GM18520 (cell line): ENCODE results near the gene WBP2NL.

Experiments used
- ATAC-seq: cut with Tn5 transposase; IDR thresholded peaks from one replicate; pipeline ENCODE4 v1.9.1; 2021; ENCODE audit not compliant: unreplicated experiment

Gene WBP2NL

DNA sequence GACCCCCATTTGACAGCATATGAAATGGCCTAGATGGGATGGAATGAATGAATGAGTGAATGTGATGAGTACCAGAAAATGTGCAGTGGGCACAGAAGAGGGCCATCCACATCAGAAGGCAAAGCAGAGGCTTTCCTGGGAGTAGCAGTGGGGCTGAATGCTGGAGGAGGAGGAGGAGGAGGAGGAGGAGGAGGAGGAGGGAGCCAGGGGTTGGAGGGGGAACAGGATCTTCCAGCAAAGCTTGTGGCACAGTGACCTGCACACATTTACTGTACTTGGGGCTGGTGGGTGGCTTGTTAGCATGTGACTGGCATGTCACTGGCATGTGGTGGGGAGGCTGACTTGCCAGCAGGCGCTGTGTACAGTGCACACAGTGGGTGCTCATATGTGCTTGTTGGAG, 19.9 kb upstream of the WBP2NL start:
- ATAC-seq: no peak

DNA sequence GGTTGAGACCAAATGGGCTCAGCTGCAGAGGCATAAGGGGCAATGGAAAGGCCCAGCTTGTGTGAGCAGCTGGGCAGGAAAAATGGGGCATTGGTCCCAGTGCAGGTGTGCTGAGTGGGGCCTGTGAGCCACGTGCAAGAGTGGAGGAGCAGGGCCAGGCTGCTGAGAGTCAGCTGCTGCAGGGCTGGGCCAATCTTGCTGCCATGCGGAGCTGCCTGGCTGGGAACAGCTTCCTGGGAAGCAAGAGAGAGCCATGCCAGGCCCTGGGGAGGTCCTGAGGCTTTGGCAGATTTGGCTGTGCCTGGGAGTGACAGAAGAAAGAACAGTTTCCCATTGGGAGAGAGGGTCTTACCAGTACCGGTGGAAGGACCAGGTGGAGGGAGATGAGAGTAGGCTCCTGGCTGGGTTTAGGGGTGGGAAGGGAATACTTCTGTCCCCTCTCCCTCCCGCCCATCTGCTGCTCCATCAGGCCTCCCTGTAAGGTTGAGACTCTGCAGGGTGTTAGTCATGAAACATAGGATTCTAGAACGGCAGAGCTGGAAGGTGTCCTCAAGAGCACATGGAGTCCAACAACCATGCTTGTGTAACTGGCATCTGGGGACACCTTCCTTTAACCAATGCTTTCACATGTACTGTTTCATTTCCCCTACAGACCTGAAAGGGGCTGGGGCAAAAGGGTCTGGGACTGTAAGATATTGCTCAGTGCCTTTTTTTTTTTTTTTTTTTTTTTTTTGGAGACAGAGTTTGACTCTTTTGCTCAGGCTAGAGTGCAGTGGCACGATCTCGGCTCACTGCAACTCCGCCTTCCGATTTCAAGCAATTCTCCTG, 19.0 kb upstream of the WBP2NL start:
- no peak for ATAC-seq

DNA sequence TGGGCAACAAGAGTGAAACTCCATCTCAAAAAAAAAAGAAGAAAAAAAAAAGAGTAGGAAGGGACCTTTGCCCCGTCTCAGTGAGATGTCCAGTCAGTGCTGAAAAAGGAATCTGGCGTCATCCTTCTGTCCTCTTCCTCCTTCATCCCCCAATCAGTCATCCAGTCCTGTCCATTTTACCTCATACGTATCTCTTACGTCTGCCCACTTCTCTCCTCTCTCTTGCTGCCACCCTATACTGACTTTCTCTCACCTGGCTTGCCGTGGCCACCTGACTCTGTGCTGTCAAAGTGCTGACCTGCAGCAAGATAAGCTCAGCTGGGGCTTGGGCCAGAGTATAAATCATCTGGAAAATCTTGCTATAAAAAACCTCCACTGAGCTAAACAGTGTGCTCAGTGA, 15.7 kb upstream of the WBP2NL start:
- no peak for ATAC-seq

DNA sequence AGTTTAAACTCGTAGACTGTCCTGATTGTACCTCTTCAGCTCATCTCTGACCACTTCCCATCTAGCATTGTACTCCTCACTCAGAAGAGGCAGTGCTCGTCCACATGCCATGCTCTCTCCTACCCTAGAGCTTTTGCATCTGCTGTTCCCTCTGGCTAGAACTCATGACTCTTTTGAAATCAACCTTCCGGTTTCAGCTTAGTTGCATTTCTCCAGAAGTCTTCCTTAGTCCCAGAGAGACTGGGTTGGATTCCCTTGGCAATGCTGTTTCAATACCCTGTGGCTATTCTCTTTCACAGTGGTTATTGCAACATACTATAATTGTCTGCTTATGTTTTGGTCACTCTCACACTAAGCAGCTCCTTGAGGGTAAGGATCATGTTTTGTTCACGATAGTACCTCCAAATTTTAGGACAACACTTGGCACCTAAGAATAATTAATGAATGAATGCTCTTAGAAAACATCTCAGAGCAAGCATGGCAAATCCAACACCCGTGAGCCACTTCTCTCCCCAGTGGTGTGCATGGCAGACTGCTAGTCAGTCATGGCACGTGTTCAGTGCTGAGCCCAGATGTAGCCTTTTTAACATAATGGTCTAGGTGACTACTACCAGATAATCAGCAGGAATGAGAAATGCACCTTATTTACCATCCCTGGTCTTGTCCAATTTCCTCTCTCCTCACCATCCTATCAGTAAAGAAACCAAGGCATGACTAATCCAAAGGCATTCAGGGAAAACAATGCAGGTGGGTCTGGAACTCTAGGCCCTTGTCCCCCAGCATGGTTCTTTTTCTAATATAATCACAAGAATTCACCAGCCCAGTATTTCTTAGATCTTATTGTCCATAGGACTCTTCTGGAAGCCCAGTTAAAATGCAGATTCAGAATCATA, 14.8 kb upstream of the WBP2NL start:
- no peak for ATAC-seq

DNA sequence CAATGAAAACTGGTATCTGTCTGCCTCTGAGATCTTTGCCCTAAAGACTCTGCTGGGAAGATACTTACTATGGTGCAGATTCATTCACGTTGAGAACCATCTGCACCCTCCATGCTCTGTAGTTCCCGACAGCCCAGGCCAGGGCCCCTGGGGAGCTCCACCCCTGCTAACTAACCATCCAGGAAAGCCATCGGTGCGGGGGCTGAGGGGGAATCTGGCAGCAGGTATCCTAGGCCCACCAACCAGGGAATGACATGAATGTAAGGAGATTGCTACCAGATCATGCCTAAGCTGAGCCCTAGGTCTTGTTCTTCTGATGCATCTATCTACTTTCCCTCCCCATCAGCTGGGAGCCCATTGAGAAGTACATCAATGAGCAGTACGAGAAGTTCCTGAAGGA, 11.3 kb upstream of the WBP2NL start:
- ATAC-seq: no peak

DNA sequence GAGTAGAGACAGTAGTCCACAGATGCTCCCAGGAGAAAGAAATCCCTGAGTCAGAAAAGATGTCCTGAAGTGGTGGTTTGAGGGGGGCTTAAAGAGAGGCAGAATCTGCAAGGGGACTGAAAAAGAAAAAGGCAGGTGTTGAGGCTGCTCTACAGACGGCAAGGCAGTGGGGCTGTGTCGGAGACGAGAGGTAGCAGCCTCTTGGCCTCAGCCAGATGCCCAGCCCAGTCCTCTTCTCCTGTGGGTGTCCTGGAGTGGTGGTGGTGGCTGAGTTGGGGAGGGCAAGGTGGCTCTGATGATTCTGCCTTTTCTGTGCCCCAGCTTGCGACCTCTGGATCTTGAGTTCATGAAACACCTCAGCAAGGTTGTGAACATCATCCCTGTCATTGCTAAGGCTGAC, 9.3 kb upstream of the WBP2NL start:
- no peak for ATAC-seq

DNA sequence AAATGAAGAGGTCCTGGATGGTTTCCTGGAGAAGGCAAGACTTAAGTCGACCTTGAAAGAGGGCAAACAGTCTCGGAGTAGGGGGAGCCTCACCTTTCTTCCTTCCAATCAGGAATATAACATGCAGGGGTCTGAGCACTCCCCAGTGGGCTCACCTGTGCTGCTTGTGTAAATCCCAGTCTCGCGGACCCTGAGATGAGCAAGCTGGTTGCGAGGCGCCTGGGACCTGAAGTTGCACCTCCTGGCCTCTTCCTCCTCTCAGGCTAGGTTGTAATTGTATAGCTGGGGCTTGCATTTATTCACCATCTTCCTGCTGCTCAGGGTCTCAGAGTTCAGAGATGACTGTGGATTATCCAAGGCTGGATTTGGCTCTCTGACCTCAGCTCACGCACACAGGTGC, 7.5 kb upstream of the WBP2NL start:
- ATAC-seq: no peak

DNA sequence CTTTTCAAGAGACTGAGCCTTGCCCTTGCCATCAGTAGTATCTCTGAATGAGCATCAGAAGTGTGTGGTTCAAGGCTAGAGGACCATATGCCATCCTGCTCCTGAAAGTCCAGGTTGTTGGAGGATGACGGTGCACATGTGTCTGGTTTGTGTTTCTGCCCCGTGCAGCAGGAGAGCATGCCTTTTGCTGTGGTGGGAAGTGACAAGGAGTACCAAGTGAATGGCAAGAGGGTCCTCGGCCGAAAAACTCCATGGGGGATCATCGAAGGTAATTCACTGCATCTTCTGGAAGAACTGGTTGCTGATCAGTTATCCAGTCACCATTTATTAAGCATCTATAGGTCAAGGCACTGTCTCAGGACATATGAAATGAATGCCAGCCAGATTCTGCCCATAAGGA, 6.1 kb upstream of the WBP2NL start:
- no peak for ATAC-seq

DNA sequence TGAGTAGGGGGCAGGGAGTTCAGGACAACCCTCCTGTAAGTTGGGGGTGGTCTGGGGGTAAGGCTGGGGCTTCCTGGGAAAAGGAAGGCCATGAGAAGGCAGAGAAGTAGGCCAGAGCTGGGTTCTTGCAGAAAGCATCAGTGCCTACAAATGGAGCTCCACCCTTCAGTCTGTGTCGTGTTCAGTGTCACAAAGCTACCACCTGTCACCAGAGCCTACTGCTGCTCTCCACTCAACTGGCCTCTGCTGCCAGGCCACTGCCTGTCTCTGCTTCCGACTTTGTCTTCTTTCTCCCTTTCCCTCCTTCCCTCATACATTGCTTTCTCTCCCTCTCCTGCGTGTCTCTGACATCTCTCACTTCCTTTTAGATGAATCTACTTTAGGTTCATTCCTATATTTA, 3.4 kb upstream of the WBP2NL start:
- ATAC-seq: no peak

DNA sequence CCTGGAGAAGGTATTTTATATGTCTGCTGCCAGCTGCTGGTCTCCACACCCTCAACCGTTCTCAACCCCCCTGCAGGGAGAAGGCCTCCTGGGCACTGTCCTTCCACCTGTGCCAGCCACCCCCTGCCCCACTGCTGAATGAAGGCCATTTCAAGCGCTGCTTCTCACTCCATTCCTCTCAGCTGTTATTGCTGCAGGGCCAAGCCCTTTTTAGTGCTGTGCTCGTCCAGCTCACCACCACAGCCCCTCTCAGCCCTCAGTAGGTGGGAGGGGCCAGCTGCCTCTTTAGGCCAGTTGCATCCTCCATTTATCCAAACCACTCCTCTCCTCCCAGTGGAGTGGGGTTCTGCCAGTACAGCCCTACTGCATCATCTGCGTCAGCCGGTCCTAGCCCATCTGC, 1.8 kb upstream of the WBP2NL start:
- ATAC-seq: no peak

DNA sequence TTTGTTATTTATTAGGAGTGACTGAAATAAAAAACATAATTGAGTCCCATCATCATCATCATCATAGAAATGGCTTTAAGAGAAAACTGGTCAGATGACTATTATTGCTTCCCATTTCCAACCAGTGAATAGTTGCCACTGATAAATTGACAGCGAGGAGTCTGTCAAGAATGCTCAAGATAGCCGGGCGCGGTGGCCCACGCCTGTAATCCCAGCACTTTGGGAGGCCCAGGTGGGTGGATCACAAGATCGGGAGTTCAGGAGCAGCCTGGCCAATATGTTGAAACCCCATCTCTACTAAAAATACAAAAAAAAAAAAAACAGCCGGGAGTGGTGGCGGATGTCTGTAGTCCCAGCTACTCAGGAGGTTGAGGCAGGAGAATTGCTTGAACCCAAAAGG, 1.9 kb downstream of the WBP2NL start:
- ATAC-seq: no peak

DNA sequence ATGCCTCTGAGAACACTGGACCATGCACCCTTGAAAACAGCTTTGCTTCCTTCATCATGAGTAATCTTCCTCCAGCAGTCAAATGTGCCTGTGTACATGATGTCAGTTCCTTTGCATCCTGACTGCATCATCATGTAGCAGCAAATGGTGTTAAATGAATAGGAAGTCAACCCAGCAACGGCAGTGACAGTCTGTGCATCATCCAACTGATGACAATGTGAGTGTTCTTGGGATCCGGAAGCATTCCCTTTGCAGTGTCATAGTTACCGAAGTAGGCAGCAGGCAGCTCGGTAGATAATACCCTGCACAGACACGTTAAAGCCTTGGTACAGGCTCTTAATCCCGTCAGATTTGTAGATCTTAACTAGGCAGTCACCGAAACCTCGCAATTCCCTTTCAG, 2.5 kb downstream of the WBP2NL start:
- ATAC-seq: no peak

DNA sequence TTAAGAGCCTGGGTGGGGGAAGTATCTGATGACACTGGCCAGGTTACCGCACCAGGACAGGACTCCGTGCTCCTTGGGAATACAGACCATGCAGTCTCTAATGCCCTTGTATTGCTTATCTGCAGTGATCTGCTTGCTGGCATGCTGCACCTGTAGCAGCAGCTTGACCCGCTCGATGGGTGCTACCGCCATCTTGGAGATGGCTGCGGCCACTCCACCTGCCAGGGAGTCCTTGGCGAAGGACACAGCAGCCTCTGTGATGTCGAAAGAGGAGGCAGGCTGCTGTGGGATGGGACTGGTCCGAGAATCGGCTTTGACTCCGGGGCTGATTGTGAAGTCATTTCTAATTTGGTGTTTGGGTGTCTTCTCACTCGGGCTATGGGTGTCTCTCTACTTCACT, 3.1 kb downstream of the WBP2NL start:
- no peak for ATAC-seq

DNA sequence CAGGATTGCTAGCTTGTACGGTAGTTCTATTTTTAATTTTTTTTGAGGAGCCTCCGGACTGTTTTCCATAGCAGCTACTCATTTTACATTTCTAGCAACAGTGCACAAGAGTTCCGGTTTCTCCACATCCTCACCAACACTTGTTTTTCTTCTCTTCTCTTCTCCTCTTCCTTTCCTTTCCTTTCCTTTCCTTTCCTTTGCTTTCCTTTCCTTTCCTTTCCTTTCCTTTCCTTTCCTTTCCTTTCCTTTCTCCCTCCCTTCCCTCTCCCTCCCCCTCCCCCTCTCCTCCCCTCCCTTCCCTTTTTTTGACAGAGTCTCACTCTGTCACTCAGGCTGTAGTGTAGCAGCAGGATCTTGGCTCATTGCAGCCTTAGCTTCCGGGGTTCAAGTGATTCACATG, 9.3 kb downstream of the WBP2NL start:
- no peak for ATAC-seq

DNA sequence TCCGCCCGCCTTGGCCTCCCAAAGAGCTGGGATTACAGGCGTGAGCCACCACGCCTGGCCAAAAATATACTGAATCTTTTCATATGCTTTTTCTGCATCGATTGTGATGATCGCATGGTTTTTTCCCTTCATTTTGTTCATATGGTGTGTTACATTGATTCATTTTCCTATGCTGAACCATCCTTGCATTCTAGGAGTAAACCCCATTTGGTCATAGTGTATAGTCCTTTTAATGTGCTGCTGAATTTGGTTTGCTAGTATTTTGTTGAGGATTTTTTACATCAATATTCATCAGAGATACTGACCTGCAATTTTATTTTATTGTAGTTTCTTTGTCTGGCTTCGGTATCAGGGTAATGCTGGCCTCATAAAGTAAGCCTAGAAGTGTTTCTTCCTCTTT, 12.2 kb downstream of the WBP2NL start:
- no peak for ATAC-seq

DNA sequence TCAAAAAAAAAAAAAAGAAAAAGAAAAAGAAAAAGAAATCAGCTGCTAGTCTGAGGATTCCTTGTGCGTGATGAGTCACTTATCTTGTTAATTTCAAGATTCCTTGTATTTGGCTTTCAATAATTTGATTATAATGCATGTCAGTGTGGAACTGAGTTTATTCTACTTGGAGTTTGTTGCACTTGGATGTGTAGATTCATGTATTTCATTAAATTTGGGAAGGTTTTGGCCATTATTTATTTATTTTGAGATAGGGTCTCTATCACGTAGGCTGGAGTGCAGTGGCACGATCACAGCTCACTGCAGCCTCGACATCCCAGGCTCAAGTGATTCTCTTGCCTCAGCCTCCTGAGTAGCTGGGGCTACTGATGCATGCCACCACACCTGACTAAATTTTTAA, 14.8 kb downstream of the WBP2NL start:
- no peak for ATAC-seq

DNA sequence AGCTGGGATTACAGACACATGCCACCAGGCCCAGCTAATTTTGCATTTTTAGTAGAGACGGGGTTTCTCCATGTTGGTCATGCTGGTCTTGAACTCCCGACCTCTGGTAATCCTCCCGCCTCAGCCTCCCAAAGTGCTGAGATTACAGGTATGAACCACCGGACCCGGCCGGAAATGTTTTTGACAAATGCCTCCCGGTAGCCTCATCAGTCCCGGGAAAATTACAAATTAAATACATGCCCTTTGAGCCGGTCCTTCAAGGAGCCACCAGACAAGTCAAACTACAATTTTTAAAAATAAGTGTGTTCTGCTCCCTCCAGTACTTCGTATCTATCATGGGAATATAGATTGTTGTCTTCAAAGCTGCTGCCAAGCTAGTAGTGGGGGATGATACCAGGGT, 17.5 kb downstream of the WBP2NL start:
- ATAC-seq: no peak

DNA sequence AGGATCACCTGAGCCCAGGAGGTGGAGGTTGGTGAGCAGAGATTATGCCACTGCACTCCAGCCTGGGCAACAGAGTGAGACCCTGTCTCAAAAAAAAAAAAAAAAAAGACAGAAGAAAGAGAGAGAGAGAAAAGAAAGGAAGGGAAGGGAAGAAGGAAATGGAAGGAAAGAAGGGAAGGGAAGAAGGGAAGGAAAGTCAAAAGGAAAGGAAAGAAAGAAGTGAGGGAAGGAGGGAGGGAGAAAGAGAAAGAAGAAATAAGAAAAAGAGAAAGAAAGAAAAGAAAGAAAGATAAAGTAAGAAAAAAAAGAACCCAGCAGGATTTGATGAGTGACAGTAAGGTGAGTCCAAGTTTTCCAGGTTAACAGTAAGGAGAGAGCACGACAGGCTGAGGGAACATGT, 19.6 kb downstream of the WBP2NL start:
- no peak for ATAC-seq

DNA sequence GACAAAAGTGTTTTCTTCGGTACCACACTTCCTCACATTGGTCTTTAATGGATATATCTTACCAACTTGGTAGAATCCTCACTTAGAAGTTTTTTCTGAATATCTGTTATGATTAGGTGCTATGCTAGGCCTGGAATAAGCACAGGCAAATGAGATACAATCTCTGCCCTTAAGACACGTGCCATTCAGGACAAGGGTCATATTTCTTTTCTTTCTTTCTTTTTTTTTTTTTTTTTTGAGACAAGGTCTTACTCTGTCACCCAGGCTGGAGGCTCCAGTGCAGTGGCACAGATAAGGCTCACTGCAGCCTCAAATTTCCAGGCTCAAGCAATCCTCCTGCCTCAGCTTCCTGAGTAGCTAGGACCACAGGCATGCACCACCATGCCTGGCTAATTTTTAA, 23.0 kb downstream of the WBP2NL start:
- ATAC-seq: no peak

DNA sequence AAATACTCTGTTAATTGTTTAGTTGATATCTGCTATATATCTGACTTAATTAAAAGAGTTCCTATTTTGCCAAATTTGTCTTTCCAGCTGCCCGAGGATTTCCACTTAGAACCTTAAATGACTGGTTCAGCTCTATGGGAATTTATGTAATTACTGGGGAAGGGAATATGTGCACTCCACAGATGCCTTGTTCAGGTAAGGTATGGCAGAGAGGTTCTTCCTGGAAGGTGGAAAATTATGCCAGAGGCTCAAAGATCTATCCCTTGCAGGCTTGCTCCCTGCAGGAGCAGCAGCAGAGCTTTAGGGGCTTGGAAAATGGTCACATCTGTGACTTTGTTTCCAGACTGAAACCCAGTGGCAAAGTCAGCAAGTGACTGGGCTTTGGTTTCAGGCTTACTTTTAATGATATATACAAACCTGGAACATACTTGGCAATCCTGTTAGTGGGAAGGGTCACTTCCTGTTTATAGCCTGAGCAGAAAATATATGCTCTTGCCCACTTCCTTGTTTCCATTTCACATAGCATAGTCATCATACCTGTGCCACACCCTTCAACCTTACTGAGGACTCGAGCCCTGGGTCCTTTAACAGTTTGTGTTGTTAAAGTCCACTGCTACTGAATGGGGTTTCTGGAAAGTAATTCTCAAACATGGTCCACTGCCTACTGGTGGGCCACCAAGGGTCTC, 23.7 kb downstream of the WBP2NL start:
- ATAC-seq: no peak

DNA sequence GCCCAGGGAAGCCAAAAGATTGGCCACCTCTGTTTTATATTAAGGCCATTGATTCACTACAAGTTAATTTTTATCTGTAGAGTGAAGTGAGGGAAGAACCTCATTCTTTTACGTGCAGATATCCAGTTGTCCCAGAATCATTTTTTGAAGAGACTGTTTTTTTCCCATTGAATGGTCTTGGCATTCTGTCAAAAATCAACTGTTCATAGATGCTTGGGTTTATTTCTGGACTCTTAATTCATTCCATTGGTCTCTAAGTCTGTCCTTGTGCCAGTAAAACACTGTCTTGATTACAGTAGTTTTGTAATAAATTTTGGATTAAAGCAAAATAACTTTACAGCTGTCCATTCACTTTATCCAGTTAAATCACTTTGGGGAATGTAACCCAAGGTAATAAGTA, 26.8 kb downstream of the WBP2NL start:
- no peak for ATAC-seq

DNA sequence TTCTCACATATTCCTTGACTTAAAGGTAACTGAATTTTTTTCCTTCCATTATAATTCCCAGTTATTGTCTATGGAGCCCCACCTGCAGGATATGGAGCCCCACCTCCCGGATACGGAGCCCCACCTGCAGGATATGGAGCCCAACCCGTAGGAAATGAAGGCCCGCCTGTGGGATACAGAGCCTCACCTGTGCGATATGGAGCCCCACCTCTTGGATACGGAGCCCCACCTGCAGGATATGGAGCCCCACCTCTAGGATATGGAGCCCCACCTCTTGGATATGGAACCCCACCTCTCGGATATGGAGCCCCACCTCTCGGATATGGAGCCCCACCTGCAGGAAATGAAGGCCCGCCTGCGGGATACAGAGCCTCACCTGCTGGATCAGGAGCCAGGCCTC, 28.1 kb downstream of the WBP2NL start:
- no peak for ATAC-seq
